ENCODE measurements around the gene JUN.
"Not testable (repeated sequence)": the region's sequence is repeated elsewhere in the genome, so short reads cannot be mapped to it uniquely, and the experiment has no call there.

- TF ChIP-seq CTCF (IDR thresholded peaks at IDR 0.05; ENCODE audit: poor library complexity, severe bottlenecking); EP300 (conservative IDR thresholded peaks at IDR 0.05; ENCODE audit: poor library complexity, severe bottlenecking); POLR2AphosphoS5 (IDR thresholded peaks at IDR 0.05); REST (IDR thresholded peaks at IDR 0.05; ENCODE audit: borderline replicate concordance); EZH2 (IDR thresholded peaks at IDR 0.05; ENCODE audit: borderline replicate concordance, insufficient read depth, low read length, poor library complexity, severe bottlenecking): not testable (repeated sequence)
Measured at GRCh38 chr1:58801286-58801685, 17.4 kb upstream of the JUN start.

All from neural cell (in vitro differentiated cells).